ENCODE measurements around the gene TVP23A. TPM values are rescaled to one million over a fixed set of nuclear protein-coding genes. Genes with fewer than 3 reads are reported as not detected.
A peak's percentile ranks its signal among the peaks of the same experiment; 100 is the strongest.
"Not testable (repeated sequence)": the region's sequence is repeated elsewhere in the genome, so short reads cannot be mapped to it uniquely, and the experiment has no call there.

The TVP23A gene
- polyA plus RNA-seq, 4 donors, result 2.3 to 7.9 (median 4.7) TPM

GRCh38 chr16:10752843-10753523 lies 65.6 kb downstream of the TVP23A start:
- no peak for DNase-seq (ENCODE audit: low read depth in 4 of 4, low spot score in 3 of 4)

GRCh38 chr16:10751291-10751697 lies 67.3 kb downstream of the TVP23A start:
- DNase-seq (ENCODE audit: low read depth in 4 of 4, low spot score in 3 of 4), result no peak

- DNase-seq (ENCODE audit: low read depth in 4 of 4, low spot score in 3 of 4), result no peak
These were observed 67.8 kb downstream of the TVP23A start for GRCh38 chr16:10750793-10751192.

GRCh38 chr16:10745841-10746240 lies 72.8 kb downstream of the TVP23A start:
- DNase-seq (ENCODE audit: low read depth in 4 of 4, low spot score in 3 of 4), result peak in 2 of 4 donors; percentile 53 to 85

- no peak for DNase-seq (ENCODE audit: low read depth in 4 of 4, low spot score in 3 of 4)
These were observed 74.1 kb downstream of the TVP23A start for GRCh38 chr16:10744370-10745030.

GRCh38 chr16:10743610-10744369 lies 74.8 kb downstream of the TVP23A start, which contains the start of gene NUBP1:
NUBP1 (plus strand) TSS chr16:10743842; CDS start chr16:10743864, 22 bp downstream.
- DNase-seq (ENCODE audit: low read depth in 4 of 4, low spot score in 3 of 4), result peak; percentile 94 to 98 (median 96)

GRCh38 chr16:10743227-10743609 lies 75.4 kb downstream of the TVP23A start:
- no peak for DNase-seq (ENCODE audit: low read depth in 4 of 4, low spot score in 3 of 4)

GRCh38 chr16:10741844-10742243 lies 76.8 kb downstream of the TVP23A start:
- no peak for DNase-seq (ENCODE audit: low read depth in 4 of 4, low spot score in 3 of 4)

- DNase-seq (ENCODE audit: low read depth in 4 of 4, low spot score in 3 of 4), result not testable (repeated sequence)
These were observed 77.3 kb downstream of the TVP23A start for GRCh38 chr16:10741249-10741648.

- DNase-seq (ENCODE audit: low read depth in 4 of 4, low spot score in 3 of 4), result no peak
These were observed 77.8 kb downstream of the TVP23A start for GRCh38 chr16:10740845-10741208.

GRCh38 chr16:10740000-10740844 lies 78.4 kb downstream of the TVP23A start:
- no peak for DNase-seq (ENCODE audit: low read depth in 4 of 4, low spot score in 3 of 4)

GRCh38 chr16:10738231-10739077 lies 80.1 kb downstream of the TVP23A start:
- DNase-seq (ENCODE audit: low read depth in 4 of 4, low spot score in 3 of 4), result no peak

GRCh38 chr16:10737068-10737625 lies 81.4 kb downstream of the TVP23A start:
- peak in 2 of 4 donors; percentile 29 to 39 for DNase-seq (ENCODE audit: low read depth in 4 of 4, low spot score in 3 of 4)

GRCh38 chr16:10731790-10732189 lies 86.8 kb downstream of the TVP23A start:
- DNase-seq (ENCODE audit: low read depth in 4 of 4, low spot score in 3 of 4), result no peak

GRCh38 chr16:10729104-10730048 lies 89.2 kb downstream of the TVP23A start:
- no peak for DNase-seq (ENCODE audit: low read depth in 4 of 4, low spot score in 3 of 4)

- peak in 1 of 4 donors; percentile 37 for DNase-seq (ENCODE audit: low read depth in 4 of 4, low spot score in 3 of 4)
These were observed 90.3 kb downstream of the TVP23A start for GRCh38 chr16:10728003-10728887.
